Tibial nerve (tissue), 3 donors: Measurements from ENCODE around the gene FLOT1.
A peak's percentile ranks its signal among the peaks of the same experiment; 100 is the strongest.

Source experiments
- CTCF ChIP-seq, 5 experiments: fragments of 200-600 bp in 3 of 5; fragments of 450-650 bp in 2 of 5; sonication (generic) in 3 of 5; IDR thresholded peaks; one replicate each; pipeline ENCODE4 v1.5.1; 2016 to 2019; ENCODE audit warnings: antibody characterized with exemption in 5 of 5, mild to moderate bottlenecking in 3 of 5, moderate library complexity in 2 of 5
- POLR2A ChIP-seq, 2 donors: fragments of 450-650 bp; IDR thresholded peaks; one replicate each; pipeline ENCODE4 v1.6.1; 2017; ENCODE audit warnings: antibody characterized with exemption in 2 of 2, mild to moderate bottlenecking in 2 of 2, moderate library complexity in 2 of 2

- TF ChIP-seq POLR2A (IDR thresholded peaks at IDR 0.05): peak; percentile 74 to 91
- peak in 2 of 5 experiments; percentile 10 to 34 for TF ChIP-seq CTCF (IDR thresholded peaks at IDR 0.05)
These were observed 22.4 kb downstream of the FLOT1 start, which contains the start of gene TUBB for GRCh38 chr6:30719791-30720737.
